ENCODE measurements around the gene SIPA1L3. TPM values are rescaled to one million over a fixed set of nuclear protein-coding genes. Genes with fewer than 3 reads are reported as not detected.
"Not testable (repeated sequence)": the region's sequence is repeated elsewhere in the genome, so short reads cannot be mapped to it uniquely, and the experiment has no call there.

Gene SIPA1L3
- polyA plus RNA-seq, 2 of the 4 experiments (the other 2 are of a cell fraction), result 28.9 to 50.6 TPM

DNA sequence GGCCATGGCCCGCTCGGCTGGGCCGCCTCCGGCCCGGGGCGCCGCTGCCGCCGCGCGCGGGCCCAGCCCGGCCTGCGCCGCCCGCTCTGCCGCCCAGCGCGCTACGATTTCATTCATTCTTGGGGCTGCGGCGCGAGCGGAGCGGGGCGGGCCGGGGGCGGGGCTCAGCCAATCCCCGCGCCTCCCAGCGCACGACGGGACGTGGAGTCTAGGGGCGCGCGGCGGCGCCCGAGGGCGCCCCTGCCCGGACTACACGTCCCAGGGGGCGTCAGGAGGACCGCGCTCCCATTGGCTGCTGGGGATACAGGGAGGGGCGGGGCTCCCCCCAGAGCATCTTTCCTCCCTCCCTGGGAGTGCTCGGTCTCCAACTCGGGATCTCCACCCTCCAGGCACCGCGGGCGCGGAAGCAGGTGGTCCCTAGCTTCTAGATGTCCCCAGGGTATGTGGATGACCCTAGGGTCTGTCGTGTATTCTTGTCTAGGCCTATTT, 322.6 kb downstream of the SIPA1L3 start:
- DNase-seq (ENCODE audit: low read depth in 1 of 2, low spot score in 1 of 2) (peak; percentile 89 to 93), ATAC-seq (peak; percentile 49 to 79), FAIRE-seq (peak; percentile 18)
- no peaks in the 10 kb centered on the region for H3K9me3 ChIP-seq
- peak overlapping the region; percentile 52 for H3K4me3 ChIP-seq
- ChIA-PET POLR2A (no interaction called here), CTCF (interaction anchor here (1.4 to 33.5 kb wide), 6 partner anchors 22 to 328 kb away, joined by 4 to 1052 read pairs (median 104); partner anchors contain the start of genes CATSPERG, GGN, KCNK6 and PPP1R14A)
- H3K4me1 ChIP-seq, result peaks cover 25% of the 10 kb centered on the region
- TF ChIP-seq RAD21 (conservative IDR thresholded peaks at IDR 0.05 in 1 of 2, IDR thresholded peaks at IDR 0.05 in 1 of 2), result no peak
- TF ChIP-seq BCL3 (IDR thresholded peaks at IDR 0.05), result no peak
- no peak for TF ChIP-seq MAZ (IDR thresholded peaks at IDR 0.05; ENCODE audit: borderline replicate concordance, low read depth, low read length)
- TF ChIP-seq MAX (IDR thresholded peaks at IDR 0.05), result peak; percentile 54; the same call in 1 of the 2 replicates
- TF ChIP-seq TFCP2L1 (CRISPR knock-in tag; IDR thresholded peaks at IDR 0.05), result no peak
- peak; percentile 86 for TF ChIP-seq RCOR1 (IDR thresholded peaks at IDR 0.05; ENCODE audit: low read depth, low read length)
- peak; percentile 96 for TF ChIP-seq KDM1A (IDR thresholded peaks at IDR 0.05; ENCODE audit: low read depth)
- no peak for TF ChIP-seq MAFK (IDR thresholded peaks at IDR 0.05; ENCODE audit: partially characterized antibody)
- 2% methylated on average over 30 of the region's 54 CpGs for WGBS (ENCODE audit: missing lambda C conversion rate)
- peak overlapping the region; percentile 100 for H3K4me2 ChIP-seq
- H3K27ac ChIP-seq, result peak overlapping the region in 1 of 2 experiments; percentile 67; a peak in 3 of 6 replicates

- H3K9me3 ChIP-seq; ATAC-seq; DNase-seq (ENCODE audit: low read depth in 1 of 2, low spot score in 1 of 2); H3K4me2 ChIP-seq; FAIRE-seq; H3K4me3 ChIP-seq; H3K27ac ChIP-seq; POLR2A ChIA-PET: not testable (repeated sequence)
- 57% methylated on average over 3 of the region's 3 CpGs for WGBS (ENCODE audit: missing lambda C conversion rate)
- peaks cover 25% of the 10 kb centered on the region for H3K4me1 ChIP-seq
- CTCF ChIA-PET, result interaction anchor here (0.7 to 33.5 kb wide), 10 partner anchors 13 to 329 kb away, joined by 3 to 1052 read pairs (median 4); partner anchors contain the start of genes CATSPERG, GGN, KCNK6 and PPP1R14A
Measured at GRCh38 chr19:38230506-38231133, 323.6 kb downstream of the SIPA1L3 start.

DNA sequence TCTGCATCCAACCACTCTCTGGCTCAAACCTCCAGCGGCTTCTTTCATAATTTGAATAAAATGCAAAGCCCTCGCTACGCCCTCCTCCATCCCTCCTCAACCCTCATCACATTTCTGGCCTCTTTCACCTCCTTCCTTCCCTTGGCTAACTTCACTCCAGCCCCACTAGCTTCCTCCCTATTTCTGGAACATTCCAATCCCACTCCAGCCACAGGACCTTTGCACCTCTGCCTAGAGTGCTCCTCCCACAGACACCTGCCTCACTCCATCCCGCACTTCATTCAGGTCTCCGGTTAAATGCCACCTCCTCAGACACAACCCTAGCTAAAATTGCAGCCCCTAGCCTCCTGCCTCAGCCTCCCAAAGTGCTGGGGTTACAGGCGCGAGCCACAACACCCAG, 324.9 kb downstream of the SIPA1L3 start:
- ChIA-PET POLR2A (no interaction called here), CTCF (interaction anchor here (0.7 to 33.5 kb wide), 11 partner anchors 19 to 330 kb away, joined by 3 to 1052 read pairs (median 4); partner anchors contain the start of genes CATSPERG, GGN, KCNK6 and PPP1R14A)
- no peak for DNase-seq (ENCODE audit: low read depth in 1 of 2, low spot score in 1 of 2)
- ATAC-seq, result no peak
- Histone ChIP-seq H3K4me3 (no peak overlapping the region), H3K27ac (no peak overlapping the region), H3K9me3 (no peaks in the 10 kb centered on the region), H3K4me1 (peaks cover 22% of the 10 kb centered on the region), H3K4me2 (no peak overlapping the region)
- TF ChIP-seq ZNF302 (CRISPR knock-in tag; IDR thresholded peaks at IDR 0.05), result no peak
- no peak for TF ChIP-seq CHD4 (IDR thresholded peaks at IDR 0.05; ENCODE audit: borderline replicate concordance)
- no peak for TF ChIP-seq ESRRA (IDR thresholded peaks at IDR 0.05; ENCODE audit: borderline replicate concordance, low read length)
- no peak for TF ChIP-seq EHMT2 (IDR thresholded peaks at IDR 0.05; ENCODE audit: low read depth)
- TF ChIP-seq MAX (IDR thresholded peaks at IDR 0.05), result no peak
- TF ChIP-seq TFCP2L1 (CRISPR knock-in tag; IDR thresholded peaks at IDR 0.05), result no peak
- TF ChIP-seq BHLHE40 (IDR thresholded peaks at IDR 0.05; ENCODE audit: low read depth, low read length), result no peak
- TF ChIP-seq KDM1A (IDR thresholded peaks at IDR 0.05; ENCODE audit: low read depth), result no peak
- TF ChIP-seq, protein P1, sequence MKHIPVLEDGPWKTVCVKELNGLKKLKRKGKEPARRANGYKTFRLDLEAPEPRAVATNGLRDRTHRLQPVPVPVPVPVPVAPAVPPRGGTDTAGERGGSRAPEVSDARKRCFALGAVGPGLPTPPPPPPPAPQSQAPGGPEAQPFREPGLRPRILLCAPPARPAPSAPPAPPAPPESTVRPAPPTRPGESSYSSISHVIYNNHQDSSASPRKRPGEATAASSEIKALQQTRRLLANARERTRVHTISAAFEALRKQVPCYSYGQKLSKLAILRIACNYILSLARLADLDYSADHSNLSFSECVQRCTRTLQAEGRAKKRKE (CRISPR knock-in tag; IDR thresholded peaks at IDR 0.05; ENCODE audit: low read depth), result no peak
- no peak for TF ChIP-seq HOXB5 (CRISPR knock-in tag; IDR thresholded peaks at IDR 0.05)
- no peak for TF ChIP-seq POLR2A (IDR thresholded peaks at IDR 0.05; ENCODE audit: low read length)
- TF ChIP-seq ZSCAN20 (CRISPR knock-in tag; IDR thresholded peaks at IDR 0.05), result no peak
- no peak for TF ChIP-seq MAZ (IDR thresholded peaks at IDR 0.05; ENCODE audit: borderline replicate concordance, low read depth, low read length)
- TF ChIP-seq CBX8 (IDR thresholded peaks at IDR 0.05), result no peak
- TF ChIP-seq, protein P2, sequence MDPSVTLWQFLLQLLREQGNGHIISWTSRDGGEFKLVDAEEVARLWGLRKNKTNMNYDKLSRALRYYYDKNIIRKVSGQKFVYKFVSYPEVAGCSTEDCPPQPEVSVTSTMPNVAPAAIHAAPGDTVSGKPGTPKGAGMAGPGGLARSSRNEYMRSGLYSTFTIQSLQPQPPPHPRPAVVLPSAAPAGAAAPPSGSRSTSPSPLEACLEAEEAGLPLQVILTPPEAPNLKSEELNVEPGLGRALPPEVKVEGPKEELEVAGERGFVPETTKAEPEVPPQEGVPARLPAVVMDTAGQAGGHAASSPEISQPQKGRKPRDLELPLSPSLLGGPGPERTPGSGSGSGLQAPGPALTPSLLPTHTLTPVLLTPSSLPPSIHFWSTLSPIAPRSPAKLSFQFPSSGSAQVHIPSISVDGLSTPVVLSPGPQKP (IDR thresholded peaks at IDR 0.05; ENCODE audit: low read depth, low read length), result no peak
- no peak for TF ChIP-seq RCOR1 (IDR thresholded peaks at IDR 0.05; ENCODE audit: low read depth, low read length)
- TF ChIP-seq ZC3H11A (IDR thresholded peaks at IDR 0.05), result no peak
- TF ChIP-seq MAFK (IDR thresholded peaks at IDR 0.05; ENCODE audit: partially characterized antibody), result no peak
- TF ChIP-seq, protein P3, sequence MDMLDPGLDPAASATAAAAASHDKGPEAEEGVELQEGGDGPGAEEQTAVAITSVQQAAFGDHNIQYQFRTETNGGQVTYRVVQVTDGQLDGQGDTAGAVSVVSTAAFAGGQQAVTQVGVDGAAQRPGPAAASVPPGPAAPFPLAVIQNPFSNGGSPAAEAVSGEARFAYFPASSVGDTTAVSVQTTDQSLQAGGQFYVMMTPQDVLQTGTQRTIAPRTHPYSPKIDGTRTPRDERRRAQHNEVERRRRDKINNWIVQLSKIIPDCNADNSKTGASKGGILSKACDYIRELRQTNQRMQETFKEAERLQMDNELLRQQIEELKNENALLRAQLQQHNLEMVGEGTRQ (IDR thresholded peaks at IDR 0.05), result no peak
- no peak for TF ChIP-seq HEYL (CRISPR knock-in tag; IDR thresholded peaks at IDR 0.05)
- WGBS (ENCODE audit: missing lambda C conversion rate), result 70% methylated on average over 7 of the region's 7 CpGs
- FAIRE-seq, result no peak
